Stomach (tissue), 4 donors: ENCODE results near the gene FAM13C.

Source experiments
- CTCF ChIP-seq, 7 experiments: fragments of 450-650 bp in 4 of 7; fragments of 200-600 bp in 3 of 7; sonication (generic) in 3 of 7; IDR thresholded peaks; one replicate each; pipeline ENCODE4 v1.5.1; 2016 to 2019; ENCODE audit warnings: antibody characterized with exemption in 7 of 7, control low read depth in 2 of 7, mild to moderate bottlenecking in 1 of 7
- POLR2AphosphoS5 ChIP-seq, 3 donors: sonication (generic); formaldehyde crosslinking; IDR thresholded peaks; one replicate each; pipeline ENCODE4 v1.6.1; 2016; ENCODE audit warnings: antibody characterized with exemption in 3 of 3

DNA sequence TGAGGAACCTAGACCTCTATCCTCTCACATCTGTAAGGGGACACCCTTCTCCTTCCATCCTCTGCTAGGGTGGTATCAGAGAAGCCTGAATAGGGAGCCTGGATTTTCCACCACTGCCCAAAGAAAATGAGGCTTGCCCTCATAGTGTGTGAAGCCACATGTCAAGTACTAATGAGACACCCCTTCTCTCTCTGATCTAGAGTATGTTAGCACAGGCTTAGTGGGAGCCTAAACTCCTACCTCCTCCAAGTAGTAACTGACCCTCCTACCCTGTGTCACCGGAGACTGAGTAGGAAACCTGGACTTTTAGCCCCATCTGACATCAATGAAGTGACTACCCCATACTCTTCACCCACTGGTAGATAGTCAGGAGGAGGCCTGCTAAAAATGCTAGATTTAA, 120.3 kb downstream of the FAM13C start:
- no peak for TF ChIP-seq CTCF (IDR thresholded peaks at IDR 0.05)
- TF ChIP-seq POLR2AphosphoS5 (IDR thresholded peaks at IDR 0.05): no peak
